ENCODE measurements around the gene KRT74. TPM values are rescaled to one million over a fixed set of nuclear protein-coding genes. Genes with fewer than 3 reads are reported as not detected.

Gene KRT74
- total RNA-seq, 1 donor, result not detected

- no peak overlapping the region for H2AFZ ChIP-seq (ENCODE audit: low read length)
- no peaks in the 10 kb centered on the region for H3K36me3 ChIP-seq (ENCODE audit: insufficient read depth, low read length)
- no peaks in the 10 kb centered on the region for H3K79me2 ChIP-seq (ENCODE audit: insufficient read depth, low read length)
- H3K27me3 ChIP-seq (ENCODE audit: insufficient read depth, low read length), result peaks cover 19% of the 10 kb centered on the region
- H3K4me1 ChIP-seq (ENCODE audit: insufficient read depth, low read length), result peaks cover 3% of the 10 kb centered on the region
- H4K20me1 ChIP-seq (ENCODE audit: insufficient read depth, low read length), result no peaks in the 10 kb centered on the region
- no peak for DNase-seq (ENCODE audit: insufficient read length, low spot score, missing footprints)
- H3K4me3 ChIP-seq (ENCODE audit: insufficient read depth, low read length), result no peak overlapping the region
- no peak for TF ChIP-seq CTCF (IDR thresholded peaks at IDR 0.05; ENCODE audit: extremely low read depth, low read depth, low read length)
- H3K27ac ChIP-seq (ENCODE audit: low read depth, low read length), result no peak overlapping the region
- H3K9me3 ChIP-seq (ENCODE audit: low read depth, low read length), result no peaks in the 10 kb centered on the region
- H3K4me2 ChIP-seq (ENCODE audit: insufficient read depth, low read length), result no peak overlapping the region
These were observed 41.0 kb upstream of the KRT74 start for GRCh38 chr12:52614381-52615207.

GRCh38 chr12:52613384-52614030 is 39.9 kb upstream of the KRT74 start:
- no peak for DNase-seq (ENCODE audit: insufficient read length, low spot score, missing footprints)
- Histone ChIP-seq H2AFZ (ENCODE audit: low read length) (no peak overlapping the region), H3K79me2 (ENCODE audit: insufficient read depth, low read length) (no peaks in the 10 kb centered on the region), H3K27me3 (ENCODE audit: insufficient read depth, low read length) (peaks cover 27% of the 10 kb centered on the region), H3K36me3 (ENCODE audit: insufficient read depth, low read length) (no peaks in the 10 kb centered on the region), H4K20me1 (ENCODE audit: insufficient read depth, low read length) (no peaks in the 10 kb centered on the region), H3K9me3 (ENCODE audit: low read depth, low read length) (no peaks in the 10 kb centered on the region), H3K27ac (ENCODE audit: low read depth, low read length) (no peak overlapping the region), H3K4me1 (ENCODE audit: insufficient read depth, low read length) (peaks cover 3% of the 10 kb centered on the region), H3K4me3 (ENCODE audit: insufficient read depth, low read length) (no peak overlapping the region), H3K4me2 (ENCODE audit: insufficient read depth, low read length) (no peak overlapping the region)
- TF ChIP-seq CTCF (IDR thresholded peaks at IDR 0.05; ENCODE audit: extremely low read depth, low read depth, low read length), result no peak

- Histone ChIP-seq H3K4me1 (ENCODE audit: insufficient read depth, low read length) (peaks cover 3% of the 10 kb centered on the region), H3K36me3 (ENCODE audit: insufficient read depth, low read length) (no peaks in the 10 kb centered on the region), H3K79me2 (ENCODE audit: insufficient read depth, low read length) (no peaks in the 10 kb centered on the region), H3K27me3 (ENCODE audit: insufficient read depth, low read length) (peaks cover 33% of the 10 kb centered on the region), H3K9me3 (ENCODE audit: low read depth, low read length) (no peaks in the 10 kb centered on the region), H4K20me1 (ENCODE audit: insufficient read depth, low read length) (no peaks in the 10 kb centered on the region), H3K4me3 (ENCODE audit: insufficient read depth, low read length) (no peak overlapping the region), H3K27ac (ENCODE audit: low read depth, low read length) (no peak overlapping the region), H2AFZ (ENCODE audit: low read length) (no peak overlapping the region), H3K4me2 (ENCODE audit: insufficient read depth, low read length) (no peak overlapping the region)
- TF ChIP-seq CTCF (IDR thresholded peaks at IDR 0.05; ENCODE audit: extremely low read depth, low read depth, low read length), result no peak
- no peak for DNase-seq (ENCODE audit: insufficient read length, low spot score, missing footprints)
These were observed 39.1 kb upstream of the KRT74 start for GRCh38 chr12:52612431-52613383.
